ENCODE measurements around the gene ADAM19.

ADAM19 gene

DNA sequence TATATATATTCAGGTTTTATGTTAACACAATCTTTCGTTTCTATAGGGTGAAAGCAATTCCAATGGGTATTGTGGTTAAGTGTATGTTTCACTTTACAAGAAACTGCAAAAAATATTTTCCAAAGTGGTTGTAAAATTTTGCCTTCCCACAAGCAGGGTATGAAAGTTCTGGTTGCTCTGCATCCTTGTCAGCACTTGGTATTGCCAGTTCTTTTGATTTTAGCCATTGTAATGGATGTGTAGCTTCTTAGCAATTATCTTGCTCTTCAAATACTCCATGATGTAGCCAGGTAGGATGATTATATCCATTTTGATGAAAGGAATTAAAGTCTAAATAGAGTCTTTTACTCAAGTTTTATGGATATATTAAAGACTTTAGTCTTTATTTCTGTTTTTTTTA, 9.1 kb upstream of the ADAM19 start:
- DNase-seq (ENCODE audit: low read depth), result no peak
- TF ChIP-seq, protein P1, sequence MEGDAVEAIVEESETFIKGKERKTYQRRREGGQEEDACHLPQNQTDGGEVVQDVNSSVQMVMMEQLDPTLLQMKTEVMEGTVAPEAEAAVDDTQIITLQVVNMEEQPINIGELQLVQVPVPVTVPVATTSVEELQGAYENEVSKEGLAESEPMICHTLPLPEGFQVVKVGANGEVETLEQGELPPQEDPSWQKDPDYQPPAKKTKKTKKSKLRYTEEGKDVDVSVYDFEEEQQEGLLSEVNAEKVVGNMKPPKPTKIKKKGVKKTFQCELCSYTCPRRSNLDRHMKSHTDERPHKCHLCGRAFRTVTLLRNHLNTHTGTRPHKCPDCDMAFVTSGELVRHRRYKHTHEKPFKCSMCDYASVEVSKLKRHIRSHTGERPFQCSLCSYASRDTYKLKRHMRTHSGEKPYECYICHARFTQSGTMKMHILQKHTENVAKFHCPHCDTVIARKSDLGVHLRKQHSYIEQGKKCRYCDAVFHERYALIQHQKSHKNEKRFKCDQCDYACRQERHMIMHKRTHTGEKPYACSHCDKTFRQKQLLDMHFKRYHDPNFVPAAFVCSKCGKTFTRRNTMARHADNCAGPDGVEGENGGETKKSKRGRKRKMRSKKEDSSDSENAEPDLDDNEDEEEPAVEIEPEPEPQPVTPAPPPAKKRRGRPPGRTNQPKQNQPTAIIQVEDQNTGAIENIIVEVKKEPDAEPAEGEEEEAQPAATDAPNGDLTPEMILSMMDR (IDR thresholded peaks at IDR 0.05; ENCODE audit: control insufficient read depth, extremely low read depth, insufficient read depth), result no peak
- no peak overlapping the region for H3K4me3 ChIP-seq (ENCODE audit: low read depth, low read length)

DNA sequence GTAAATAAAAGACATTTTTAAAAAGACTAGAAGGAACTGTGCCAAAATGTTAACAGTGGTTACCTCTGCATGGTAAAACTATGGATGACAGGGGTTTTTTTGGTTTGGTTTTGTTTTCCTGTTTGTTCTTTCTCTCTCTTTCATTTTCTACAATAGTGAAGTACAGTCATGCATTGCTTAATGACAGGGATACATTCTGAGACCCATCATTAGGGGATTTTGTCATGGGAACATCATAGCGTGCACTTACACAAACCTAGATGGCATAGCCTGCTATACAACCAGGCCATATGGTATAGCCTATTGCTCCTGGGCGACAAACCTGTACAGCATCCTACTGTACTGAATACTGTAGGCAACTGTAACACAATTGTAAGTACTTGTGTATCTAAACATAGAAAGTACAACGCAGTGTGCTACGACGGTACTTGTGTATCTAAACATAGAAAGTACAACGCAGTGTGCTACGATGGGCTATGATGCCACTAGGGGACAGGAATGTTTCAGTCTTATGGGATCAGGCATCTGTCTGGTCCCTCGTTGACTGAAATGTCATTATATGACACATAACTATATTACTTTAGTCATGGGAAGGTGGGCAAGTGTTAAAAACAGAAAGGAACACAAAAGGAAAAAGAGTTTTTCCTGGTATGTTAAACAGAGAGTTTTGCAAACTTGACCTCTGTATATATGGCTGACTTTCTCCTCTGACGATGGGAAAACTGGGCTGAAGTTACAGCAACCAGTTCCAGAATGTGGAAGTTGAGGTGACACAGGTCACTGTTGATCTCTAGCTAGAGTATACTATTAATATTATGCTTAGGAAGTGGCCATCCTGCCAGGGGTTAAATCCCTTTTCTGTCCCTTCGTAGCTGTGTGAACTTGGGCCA, 7.4 kb upstream of the ADAM19 start:
- H3K4me3 ChIP-seq (ENCODE audit: low read depth, low read length), result no peak overlapping the region
- TF ChIP-seq, protein P1 (IDR thresholded peaks at IDR 0.05; ENCODE audit: control insufficient read depth, extremely low read depth, insufficient read depth), result no peak
- no peak for DNase-seq (ENCODE audit: low read depth)

DNA sequence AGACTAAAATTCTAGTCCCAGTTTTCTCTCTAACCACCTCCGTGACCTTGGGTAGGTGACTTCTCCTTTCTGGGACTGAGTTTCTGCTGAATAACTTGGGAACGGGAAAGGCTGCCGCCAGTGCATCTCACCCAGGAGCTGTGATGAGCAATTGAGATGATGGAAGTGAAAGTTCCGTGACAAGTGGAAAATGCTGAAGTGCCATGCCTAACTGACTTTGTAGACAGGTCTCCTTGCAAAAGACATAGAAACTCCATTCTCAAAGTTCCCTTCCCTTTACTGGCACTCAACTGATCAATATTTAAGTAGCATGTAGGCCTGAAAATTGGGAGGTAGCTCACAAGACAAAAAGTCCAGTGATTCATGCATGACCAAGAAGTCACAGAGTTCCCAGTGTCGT, 6.3 kb upstream of the ADAM19 start:
- TF ChIP-seq, protein P1 (IDR thresholded peaks at IDR 0.05; ENCODE audit: control insufficient read depth, extremely low read depth, insufficient read depth), result no peak
- no peak overlapping the region for H3K4me3 ChIP-seq (ENCODE audit: low read depth, low read length)
- DNase-seq (ENCODE audit: low read depth), result no peak

DNA sequence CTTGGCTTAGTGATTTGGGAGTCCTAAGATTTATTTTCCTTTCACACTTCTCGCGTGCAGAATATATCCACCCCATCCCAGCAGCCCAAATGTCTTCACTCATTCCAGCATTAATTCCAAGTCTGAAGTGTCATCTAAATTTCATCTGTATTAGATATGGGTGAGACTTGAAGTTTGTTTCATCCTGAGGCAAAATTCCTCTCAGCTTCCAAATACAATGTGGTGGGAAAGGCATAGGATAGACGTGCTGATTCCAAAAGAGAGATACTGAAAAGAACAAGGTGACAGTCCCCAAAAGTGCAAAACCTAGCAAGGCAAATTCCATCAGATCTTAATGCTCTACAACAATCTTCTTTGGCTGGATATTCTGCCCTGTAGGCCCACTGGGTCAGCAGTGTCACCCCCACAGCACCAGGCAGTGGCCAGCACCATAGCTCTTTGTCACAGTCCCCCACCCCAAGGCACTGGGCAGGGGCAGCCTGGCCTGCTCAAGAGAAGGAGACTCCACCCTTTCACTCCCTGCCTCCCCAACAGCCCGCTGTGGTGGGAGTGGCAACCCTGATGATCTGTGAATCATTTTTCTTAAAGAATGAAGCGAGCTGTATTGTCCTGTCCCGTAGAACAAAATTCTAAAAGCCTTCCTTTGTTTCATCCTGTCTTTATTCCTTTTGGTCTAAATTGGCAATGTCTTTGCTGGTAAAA, 2.7 kb upstream of the ADAM19 start:
- no peak overlapping the region for H3K4me3 ChIP-seq (ENCODE audit: low read depth, low read length)
- TF ChIP-seq, protein P1 (IDR thresholded peaks at IDR 0.05; ENCODE audit: control insufficient read depth, extremely low read depth, insufficient read depth), result no peak
- DNase-seq (ENCODE audit: low read depth), result no peak

DNA sequence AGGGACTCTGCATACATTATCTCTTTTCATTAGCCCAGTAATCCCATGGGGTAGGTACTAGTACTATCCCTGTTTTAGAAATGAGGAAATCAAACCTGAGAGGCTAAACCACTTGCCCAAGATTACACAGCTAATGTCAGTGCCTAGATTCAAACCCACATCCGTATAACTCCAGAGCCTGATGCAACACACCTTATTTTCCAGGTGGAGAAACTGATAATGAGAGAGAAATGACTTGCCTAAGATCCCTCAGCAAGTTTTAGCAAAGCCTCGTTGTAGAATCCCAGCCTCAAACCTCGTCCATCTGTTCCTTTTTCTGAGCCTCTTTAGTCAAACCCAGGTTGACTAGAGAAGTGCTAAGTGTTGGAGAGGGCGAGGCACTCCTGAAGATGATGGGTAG, 1.1 kb upstream of the ADAM19 start:
- no peak for DNase-seq (ENCODE audit: low read depth)
- TF ChIP-seq, protein P1 (IDR thresholded peaks at IDR 0.05; ENCODE audit: control insufficient read depth, extremely low read depth, insufficient read depth), result no peak
- no peak overlapping the region for H3K4me3 ChIP-seq (ENCODE audit: low read depth, low read length)

DNA sequence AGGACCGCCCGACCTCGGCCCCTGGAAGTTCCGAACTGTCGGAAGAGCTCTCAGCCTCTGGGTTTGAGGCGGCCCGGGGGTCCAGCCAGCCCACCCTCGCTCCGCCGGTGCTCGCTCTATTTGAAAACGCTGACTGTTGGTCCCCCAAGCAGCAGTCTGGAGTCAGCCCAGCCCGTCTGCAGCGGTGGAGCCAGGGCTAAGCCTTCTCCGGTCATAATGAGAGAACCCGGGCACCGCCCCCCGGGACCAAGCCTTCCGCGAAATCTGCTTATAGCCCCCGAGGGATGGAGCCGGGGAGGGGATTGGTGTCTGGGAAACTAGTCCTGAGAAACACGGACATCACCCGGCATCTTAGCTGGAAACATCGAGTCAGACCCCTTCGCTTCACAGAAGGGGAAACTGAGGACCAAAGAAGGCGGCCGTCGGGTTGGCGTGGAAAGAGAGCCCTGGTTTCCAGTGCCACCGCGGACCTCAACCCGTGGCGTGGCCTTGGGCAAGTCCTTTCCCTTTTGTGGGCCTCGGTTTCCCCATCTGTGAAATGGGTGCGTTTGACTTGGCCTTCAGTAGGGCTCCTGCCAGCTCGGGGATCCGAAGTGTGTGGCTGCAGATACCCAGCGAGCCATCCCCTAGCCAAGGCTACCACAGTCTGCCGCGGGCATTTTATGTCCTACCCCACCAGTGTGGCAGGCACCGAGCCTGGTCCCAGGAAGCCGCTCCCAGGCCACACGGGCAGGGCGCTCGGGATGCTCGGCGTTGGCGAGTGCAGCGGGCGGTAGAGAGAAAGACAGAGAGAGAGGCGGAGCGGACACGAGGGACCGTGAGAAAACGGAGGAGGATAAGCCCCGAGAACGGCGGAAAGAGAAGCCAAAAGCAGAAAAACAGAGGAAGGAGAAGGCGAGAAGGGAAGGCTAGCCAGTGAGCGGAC, 857 bp downstream of the ADAM19 start:
- TF ChIP-seq, protein P1 (IDR thresholded peaks at IDR 0.05; ENCODE audit: control insufficient read depth, extremely low read depth, insufficient read depth), result no peak
- H3K4me3 ChIP-seq (ENCODE audit: low read depth, low read length), result no peak overlapping the region
- DNase-seq (ENCODE audit: low read depth), result no peak
